ENCODE measurements around the gene HPS1.

Gene HPS1

DNA sequence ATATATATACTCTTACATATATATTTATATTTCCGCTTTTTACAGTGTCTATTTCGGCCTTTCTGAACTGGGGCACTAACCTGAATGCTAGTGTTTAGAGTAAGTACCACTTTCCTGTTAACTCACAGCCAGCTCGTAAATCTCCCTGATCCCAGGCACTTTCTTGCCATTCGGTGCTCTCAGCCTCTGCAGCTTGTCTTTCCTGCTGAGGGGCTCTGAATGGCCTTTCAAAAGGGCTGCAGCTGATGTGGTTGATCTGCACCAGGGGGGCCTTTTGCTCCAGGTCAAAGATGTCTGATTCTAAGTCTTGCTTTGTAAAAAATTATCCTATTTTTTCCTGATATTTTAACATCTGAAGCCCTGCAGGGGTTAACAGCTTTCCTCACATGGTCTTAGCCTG lies 25.5 kb upstream of the HPS1 start:
- no peak overlapping the region for H3K4me3 ChIP-seq (ENCODE audit: low read depth, low read length)
- DNase-seq (ENCODE audit: low read depth), result no peak
- TF ChIP-seq, protein P1, sequence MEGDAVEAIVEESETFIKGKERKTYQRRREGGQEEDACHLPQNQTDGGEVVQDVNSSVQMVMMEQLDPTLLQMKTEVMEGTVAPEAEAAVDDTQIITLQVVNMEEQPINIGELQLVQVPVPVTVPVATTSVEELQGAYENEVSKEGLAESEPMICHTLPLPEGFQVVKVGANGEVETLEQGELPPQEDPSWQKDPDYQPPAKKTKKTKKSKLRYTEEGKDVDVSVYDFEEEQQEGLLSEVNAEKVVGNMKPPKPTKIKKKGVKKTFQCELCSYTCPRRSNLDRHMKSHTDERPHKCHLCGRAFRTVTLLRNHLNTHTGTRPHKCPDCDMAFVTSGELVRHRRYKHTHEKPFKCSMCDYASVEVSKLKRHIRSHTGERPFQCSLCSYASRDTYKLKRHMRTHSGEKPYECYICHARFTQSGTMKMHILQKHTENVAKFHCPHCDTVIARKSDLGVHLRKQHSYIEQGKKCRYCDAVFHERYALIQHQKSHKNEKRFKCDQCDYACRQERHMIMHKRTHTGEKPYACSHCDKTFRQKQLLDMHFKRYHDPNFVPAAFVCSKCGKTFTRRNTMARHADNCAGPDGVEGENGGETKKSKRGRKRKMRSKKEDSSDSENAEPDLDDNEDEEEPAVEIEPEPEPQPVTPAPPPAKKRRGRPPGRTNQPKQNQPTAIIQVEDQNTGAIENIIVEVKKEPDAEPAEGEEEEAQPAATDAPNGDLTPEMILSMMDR (IDR thresholded peaks at IDR 0.05; ENCODE audit: low read depth, low read length, missing control alignments), result no peak

DNA sequence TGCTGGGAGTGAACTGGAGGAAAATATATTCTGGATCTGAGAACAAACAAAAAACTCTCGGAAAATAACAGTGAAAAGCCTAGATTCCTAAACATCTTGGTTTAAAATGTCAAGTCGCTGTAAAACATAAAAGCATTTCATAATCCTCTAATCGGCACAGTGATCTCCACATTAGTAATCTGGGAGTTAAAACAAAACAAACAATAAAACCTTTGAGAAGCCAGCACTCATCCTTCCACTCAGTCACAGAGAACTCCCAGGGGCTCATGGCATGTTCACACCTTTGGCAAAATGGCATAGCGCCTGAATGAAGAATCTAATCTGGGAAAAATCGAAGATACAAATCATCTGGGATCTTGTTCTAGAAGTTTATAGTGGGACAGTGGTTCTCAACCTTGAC lies 24.1 kb upstream of the HPS1 start:
- H3K4me3 ChIP-seq (ENCODE audit: low read depth, low read length), result no peak overlapping the region
- DNase-seq (ENCODE audit: low read depth), result no peak
- TF ChIP-seq, protein P1 (IDR thresholded peaks at IDR 0.05; ENCODE audit: low read depth, low read length, missing control alignments), result no peak

DNA sequence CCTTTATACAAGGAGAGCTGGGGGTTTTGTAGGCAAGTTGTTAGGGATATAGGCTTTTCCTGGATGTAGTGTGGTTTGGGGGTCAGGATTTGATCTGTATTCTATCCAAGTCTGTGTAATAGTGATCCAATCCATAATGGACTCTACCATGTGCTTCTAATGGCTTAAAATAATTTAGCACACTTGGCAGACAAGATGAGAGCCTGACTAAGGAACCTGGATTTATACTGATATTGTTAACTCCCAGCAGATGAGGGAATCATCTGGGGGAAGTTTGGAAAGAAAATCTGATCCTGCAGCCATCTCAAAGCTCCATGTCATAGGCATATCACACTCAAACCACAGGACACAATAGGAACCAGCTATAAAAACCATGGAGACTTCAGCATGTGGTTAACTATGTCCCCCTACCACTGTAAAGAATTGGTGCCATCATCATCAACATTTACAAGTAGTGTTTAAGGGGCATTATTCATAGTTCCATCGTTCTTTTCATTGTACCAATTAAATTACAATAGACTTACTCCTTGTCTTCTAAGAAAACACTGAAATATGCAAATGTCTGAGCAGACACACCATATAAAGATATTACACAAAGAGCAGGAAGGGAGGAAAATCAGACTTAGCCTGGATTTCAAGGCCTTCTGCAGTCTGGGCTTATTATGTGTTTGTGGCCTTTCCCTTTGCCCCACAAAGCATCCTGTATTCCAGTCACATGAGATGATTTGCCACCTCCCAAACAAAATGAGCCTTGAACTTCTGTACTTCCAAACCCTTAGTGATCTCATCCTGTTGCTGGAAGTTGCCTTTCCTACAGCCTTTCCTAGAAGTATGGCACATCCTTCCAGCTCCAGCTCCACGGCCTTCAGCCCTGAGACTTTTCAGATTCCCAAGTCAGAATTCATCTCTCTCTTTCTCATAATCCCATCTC lies 22.5 kb upstream of the HPS1 start:
- H3K4me3 ChIP-seq (ENCODE audit: low read depth, low read length), result no peak overlapping the region
- TF ChIP-seq, protein P1 (IDR thresholded peaks at IDR 0.05; ENCODE audit: low read depth, low read length, missing control alignments), result no peak
- DNase-seq (ENCODE audit: low read depth), result no peak

DNA sequence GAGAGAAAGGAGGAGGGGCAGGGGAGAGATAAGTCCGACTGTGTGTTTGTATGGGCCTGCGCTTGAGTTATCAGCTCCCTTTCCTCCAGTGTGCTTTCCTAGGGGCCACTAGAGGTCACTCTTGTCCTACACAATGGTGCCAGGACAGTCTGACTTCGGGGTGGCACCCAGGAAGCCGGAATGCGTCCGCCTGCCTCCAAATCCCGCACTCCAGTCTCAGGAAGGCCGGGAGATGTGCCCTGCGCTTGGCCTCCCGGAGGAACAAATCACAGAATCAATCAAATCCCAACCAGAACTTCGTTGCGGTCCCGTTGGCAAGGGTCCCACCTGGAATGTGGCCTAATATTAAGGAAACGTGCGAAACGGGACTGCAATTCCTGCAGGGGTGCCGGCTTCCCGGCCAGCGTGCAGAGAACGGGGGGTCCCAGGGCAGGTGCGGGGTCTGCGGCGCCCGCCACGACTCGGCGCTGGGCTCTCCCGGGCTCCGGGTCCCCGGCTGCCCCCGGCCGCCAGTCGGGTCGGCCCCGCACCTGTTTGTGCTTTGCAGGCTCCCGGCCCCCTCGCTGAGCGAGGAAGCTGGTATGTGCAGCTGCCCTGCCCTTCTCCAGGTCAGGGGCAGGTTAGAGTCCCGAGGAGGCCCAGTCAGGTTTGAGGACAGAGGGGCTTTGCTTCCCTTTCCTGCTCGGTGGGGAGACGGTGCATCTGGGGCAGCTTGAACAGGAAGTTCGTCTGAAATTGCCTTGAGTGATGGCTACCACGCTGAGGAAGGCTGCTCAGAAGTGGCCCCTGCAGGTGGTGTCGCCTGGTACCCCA lies 21.0 kb upstream of the HPS1 start:
- TF ChIP-seq, protein P1 (IDR thresholded peaks at IDR 0.05; ENCODE audit: low read depth, low read length, missing control alignments), result peak; percentile 90
- DNase-seq (ENCODE audit: low read depth), result peak; percentile 62
- peak overlapping the region; percentile 64 for H3K4me3 ChIP-seq (ENCODE audit: low read depth, low read length)

DNA sequence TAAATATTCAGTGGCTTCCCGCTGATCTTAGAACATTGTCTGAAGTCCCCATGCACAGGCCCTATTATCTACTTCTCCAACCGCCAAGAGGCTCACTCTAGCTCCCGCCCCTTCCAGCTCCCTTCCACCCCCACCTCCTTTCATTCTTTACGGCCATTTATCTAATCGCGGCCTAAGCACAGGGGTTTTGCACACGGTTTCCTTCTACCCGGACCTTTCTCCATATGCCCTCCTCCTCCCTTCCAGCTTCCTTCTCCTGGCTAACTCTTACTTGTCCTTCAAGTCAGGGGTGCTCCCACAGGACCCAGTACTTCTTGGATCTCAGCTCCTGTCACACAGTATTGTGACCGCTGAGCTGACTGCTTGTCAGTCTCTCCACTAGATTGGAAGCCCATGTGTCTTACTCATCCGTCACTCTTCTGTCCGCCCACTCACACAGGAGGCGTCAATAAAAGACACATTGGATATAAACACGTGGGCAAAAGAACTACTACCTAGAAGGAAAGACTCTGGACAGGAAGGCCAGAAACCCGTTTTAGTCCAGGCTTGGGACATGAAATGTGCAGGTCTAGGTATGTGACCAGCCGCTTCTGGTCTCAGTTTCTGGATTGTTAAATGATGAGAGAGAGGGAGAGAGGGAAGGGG lies 20.2 kb upstream of the HPS1 start:
- no peak overlapping the region for H3K4me3 ChIP-seq (ENCODE audit: low read depth, low read length)
- TF ChIP-seq, protein P1 (IDR thresholded peaks at IDR 0.05; ENCODE audit: low read depth, low read length, missing control alignments), result no peak

DNA sequence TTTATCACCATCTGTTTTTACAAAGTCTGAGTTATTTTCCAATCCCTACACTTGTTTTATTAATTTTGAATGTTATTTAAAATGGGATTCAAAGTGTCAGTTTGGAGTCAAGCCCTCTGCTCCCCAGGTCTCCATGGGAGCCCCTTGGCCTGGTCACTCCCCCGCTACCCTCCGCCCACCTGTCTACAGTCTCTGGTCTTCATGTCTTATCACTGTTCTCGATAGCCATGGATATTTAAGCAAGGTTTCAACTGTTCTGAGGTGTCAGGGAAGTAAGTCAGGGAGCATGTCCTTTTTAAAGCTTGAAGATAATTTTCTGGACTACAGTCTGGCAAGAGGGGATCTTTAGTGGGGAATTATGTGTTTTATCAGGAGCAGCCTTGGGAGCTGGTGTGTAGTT lies 19.1 kb upstream of the HPS1 start:
- TF ChIP-seq, protein P1 (IDR thresholded peaks at IDR 0.05; ENCODE audit: low read depth, low read length, missing control alignments), result no peak

More for the DNA sequence above, 20.2 kb upstream of the HPS1 start:
- no peak for DNase-seq (ENCODE audit: low read depth)

More for the DNA sequence above, 19.1 kb upstream of the HPS1 start:
- no peak overlapping the region for H3K4me3 ChIP-seq (ENCODE audit: low read depth, low read length)
- DNase-seq (ENCODE audit: low read depth), result no peak
